PFSK-1 (cell line): Measurements from ENCODE around the gene STK32B.

Experiments
- TAF1 ChIP-seq: IDR thresholded peaks from 2 replicates; pipeline ENCODE4 v1.6.1; 2012; ENCODE audit warnings: low read length, control low read depth, borderline replicate concordance; ENCODE audit not compliant: insufficient read depth
- TF ChIP-seq, protein P1 (sequence below), 2 experiments: IDR thresholded peaks; 2 replicates each; pipeline versions ENCODE4 v1.6.1 to v1.8.0; 2011 to 2012; ENCODE audit warnings: low read depth in 2 of 2, low read length in 2 of 2, control low read depth in 1 of 2, inconsistent platforms in 1 of 2, mild to moderate bottlenecking in 1 of 2, moderate library complexity in 1 of 2; ENCODE audit not compliant: insufficient read depth in 1 of 2

DNA sequence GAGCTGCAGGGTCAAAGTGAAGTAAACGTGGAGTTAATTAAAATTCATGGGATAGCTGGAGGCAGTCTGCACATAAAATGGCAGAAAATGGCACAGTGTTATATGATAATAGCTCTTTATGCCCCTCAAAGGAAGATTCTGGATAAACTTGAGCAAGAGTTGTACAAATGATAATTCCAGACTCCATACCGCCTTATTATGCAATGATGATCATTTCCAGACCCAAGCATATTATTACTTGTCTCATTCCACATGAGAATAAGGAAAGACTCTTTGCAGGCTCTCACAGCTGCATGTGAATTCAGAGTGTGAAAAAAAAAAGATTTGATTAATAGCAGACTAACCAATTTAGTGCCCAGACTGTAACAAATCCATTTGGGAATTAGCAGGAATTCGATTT is 105.4 kb downstream of the STK32B start:
- no peak for TF ChIP-seq TAF1
- TF ChIP-seq, protein P1, sequence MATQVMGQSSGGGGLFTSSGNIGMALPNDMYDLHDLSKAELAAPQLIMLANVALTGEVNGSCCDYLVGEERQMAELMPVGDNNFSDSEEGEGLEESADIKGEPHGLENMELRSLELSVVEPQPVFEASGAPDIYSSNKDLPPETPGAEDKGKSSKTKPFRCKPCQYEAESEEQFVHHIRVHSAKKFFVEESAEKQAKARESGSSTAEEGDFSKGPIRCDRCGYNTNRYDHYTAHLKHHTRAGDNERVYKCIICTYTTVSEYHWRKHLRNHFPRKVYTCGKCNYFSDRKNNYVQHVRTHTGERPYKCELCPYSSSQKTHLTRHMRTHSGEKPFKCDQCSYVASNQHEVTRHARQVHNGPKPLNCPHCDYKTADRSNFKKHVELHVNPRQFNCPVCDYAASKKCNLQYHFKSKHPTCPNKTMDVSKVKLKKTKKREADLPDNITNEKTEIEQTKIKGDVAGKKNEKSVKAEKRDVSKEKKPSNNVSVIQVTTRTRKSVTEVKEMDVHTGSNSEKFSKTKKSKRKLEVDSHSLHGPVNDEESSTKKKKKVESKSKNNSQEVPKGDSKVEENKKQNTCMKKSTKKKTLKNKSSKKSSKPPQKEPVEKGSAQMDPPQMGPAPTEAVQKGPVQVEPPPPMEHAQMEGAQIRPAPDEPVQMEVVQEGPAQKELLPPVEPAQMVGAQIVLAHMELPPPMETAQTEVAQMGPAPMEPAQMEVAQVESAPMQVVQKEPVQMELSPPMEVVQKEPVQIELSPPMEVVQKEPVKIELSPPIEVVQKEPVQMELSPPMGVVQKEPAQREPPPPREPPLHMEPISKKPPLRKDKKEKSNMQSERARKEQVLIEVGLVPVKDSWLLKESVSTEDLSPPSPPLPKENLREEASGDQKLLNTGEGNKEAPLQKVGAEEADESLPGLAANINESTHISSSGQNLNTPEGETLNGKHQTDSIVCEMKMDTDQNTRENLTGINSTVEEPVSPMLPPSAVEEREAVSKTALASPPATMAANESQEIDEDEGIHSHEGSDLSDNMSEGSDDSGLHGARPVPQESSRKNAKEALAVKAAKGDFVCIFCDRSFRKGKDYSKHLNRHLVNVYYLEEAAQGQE (IDR thresholded peaks at IDR 0.05; ENCODE audit: insufficient read depth in 1 of 2, low read depth in 2 of 2, low read length in 2 of 2): no peak
